Right renal pelvis (tissue), 4 donors: ENCODE results near the gene BBC3. TPM values are rescaled to one million over a fixed set of nuclear protein-coding genes. Genes with fewer than 3 reads are reported as not detected.

Experiments
- DNase-seq, 4 donors: peaks; one replicate each; pipeline ENCODE4 v3.0.0-alpha.2; 2013; ENCODE audit warnings: low read depth in 4 of 4, low spot score in 3 of 4, missing footprints in 1 of 4
- polyA plus RNA-seq, 4 donors: library from polyadenylated mRNA; unstranded; fragments of 120-200 nt; gene quantifications; one replicate each; pipeline ENCODE4 v1.2.1, GENCODE V29; 2013; ENCODE audit not compliant: insufficient read length in 4 of 4

Gene BBC3
- polyA plus RNA-seq, 4 donors = 1.1 to 2.9 (median 1.6) TPM

DNA sequence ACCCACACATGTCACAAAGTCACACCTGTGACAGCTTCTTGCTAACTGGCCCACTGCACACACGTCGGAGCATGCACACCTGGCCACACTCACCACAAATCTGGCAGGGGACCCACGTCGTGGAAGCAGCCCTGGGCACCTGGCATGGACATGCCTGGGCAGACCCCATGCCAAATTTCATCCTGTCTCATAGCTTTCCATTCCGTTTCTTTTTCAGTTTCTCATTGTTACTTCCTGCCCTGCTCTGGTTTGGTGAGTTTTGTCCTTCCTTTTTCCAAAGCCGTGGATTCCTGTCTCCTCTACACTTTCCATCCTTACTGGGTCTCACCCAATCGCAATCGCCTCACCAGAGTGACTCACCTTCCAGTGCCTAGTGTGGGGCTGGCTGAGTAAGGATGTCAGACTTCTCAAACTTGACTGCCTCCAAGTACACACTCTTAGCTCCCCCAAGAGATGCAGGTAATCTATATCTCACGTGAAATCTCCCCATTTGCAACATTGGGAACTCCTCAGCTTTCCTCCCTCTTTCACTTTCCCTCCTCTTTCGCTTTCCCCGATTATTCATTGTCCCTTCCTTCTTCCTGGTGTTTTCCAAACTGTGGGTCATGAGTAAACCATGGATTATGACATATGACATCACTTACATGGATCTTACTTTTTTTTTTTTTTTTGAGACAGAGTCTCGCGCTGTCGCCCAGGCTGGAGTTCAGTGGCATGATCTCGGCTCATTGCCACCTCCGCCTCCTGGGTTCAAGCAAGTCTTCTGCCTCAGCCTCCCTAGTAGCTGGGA is 1.6 kb upstream of the BBC3 start:
- DNase-seq = no peak

GRCh38 chr19:47231215-47232054 is 436 bp upstream of the BBC3 start:
- DNase-seq = no peak

DNA sequence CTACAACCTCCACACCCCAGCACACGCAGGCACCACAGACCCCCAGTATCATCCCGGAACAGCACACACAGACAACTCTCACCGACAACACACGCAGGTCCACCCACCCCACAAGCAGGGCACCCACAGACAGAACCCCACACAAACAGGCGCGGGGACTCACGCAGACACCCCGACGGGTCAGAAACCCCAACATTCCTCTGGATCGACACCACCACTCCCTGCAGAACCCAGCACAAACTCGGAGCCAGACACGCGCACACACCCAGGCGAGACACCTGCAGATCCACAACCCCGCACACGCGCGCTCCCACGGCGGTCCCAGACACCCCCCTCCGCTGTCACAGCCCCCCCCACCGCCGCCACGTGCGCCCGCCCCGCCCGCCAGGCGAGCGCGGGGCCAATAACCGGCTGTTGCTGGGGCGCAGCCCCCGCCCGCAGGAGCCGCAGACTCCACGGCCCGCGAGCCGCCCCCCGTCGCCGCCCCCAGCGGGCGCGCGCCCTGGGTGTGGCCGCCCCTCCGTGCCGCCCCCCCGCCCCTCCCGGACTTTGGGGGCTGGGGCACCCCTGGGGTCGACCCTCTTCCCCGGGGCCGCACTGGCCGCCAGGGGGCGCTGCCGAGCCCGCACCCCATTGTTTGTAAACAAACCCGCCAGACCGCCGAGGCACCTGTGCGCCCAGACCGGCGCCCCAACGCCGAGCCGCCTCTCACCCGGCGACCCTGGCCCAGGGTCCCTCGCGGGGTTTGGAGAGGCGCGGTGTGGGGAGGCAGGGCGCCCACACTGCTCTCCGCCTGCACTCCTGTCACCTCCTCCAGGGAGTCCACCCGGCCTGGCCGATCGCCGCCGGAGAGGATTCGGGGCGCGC is 712 bp downstream of the BBC3 start:
- no peak for DNase-seq

DNA sequence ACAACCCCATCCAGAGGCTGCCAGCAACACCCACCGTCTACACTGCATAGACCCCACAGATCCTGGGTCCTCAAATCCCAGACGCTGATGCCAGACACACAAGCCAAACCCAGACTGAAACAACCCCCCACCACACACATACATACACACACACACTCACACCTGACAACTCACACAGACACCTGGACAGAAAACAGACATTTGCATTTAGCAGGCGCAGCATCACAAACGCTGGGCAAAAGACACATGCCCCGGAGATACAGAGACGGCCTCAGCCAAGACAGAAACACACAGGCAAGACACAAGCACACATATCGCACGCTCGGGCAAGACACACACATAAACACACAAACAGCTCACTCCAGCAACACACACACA is 1.3 kb downstream of the BBC3 start:
- DNase-seq = no peak

DNA sequence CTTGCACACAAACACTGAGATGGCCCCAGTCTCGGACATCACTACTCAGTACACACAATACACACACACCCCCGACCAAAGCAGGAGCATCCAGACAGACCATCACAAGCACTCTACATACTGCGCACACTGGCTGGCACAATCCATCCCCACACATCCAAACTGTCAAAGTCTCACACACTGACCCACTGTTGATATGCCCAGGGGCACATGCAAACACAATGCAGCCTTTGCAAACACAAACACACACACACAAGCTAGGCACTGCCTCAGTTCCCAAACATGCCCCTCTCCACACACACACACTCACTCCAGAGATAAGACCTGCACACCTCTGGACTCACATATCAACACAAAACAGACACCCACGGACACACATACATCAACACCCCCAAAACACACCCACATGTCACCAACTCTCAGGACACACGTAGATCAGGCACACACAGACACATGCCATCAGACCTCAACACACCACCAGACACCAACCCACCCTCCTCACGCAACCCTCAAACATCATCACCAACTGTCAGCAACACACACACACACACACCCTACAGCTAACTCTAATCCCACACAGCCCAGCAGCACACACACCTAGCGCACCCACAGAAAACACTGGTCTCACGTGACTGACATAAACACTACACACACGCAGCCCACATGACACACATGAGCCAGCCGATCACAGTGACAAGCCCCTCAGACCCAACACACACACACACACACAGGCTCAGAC is 1.9 kb downstream of the BBC3 start:
- DNase-seq = no peak

- no peak for DNase-seq
Observed at GRCh38 chr19:47228168-47228936, 2.6 kb downstream of the BBC3 start.

GRCh38 chr19:47227352-47228167 is 3.4 kb downstream of the BBC3 start:
- no peak for DNase-seq

- no peak for DNase-seq
Observed at GRCh38 chr19:47226426-47227351, 4.3 kb downstream of the BBC3 start.

GRCh38 chr19:47225746-47226425 is 5.1 kb downstream of the BBC3 start:
- DNase-seq = peak; percentile 81 to 84 (median 82)

GRCh38 chr19:47221890-47222289 is 9.1 kb downstream of the BBC3 start:
- DNase-seq = no peak

- no peak for DNase-seq
Observed at GRCh38 chr19:47221080-47221841, 9.7 kb downstream of the BBC3 start.

GRCh38 chr19:47215581-47215980 is 15.4 kb downstream of the BBC3 start:
- no peak for DNase-seq

- DNase-seq = no peak
Observed at GRCh38 chr19:47210689-47211316, 20.2 kb downstream of the BBC3 start.

- DNase-seq = no peak
Observed at GRCh38 chr19:47210180-47210490, 20.9 kb downstream of the BBC3 start.

- no peak for DNase-seq
Observed at GRCh38 chr19:47209319-47210179, 21.4 kb downstream of the BBC3 start.
